Measurements from ENCODE around the gene NIPAL4.

The NIPAL4 gene

DNA sequence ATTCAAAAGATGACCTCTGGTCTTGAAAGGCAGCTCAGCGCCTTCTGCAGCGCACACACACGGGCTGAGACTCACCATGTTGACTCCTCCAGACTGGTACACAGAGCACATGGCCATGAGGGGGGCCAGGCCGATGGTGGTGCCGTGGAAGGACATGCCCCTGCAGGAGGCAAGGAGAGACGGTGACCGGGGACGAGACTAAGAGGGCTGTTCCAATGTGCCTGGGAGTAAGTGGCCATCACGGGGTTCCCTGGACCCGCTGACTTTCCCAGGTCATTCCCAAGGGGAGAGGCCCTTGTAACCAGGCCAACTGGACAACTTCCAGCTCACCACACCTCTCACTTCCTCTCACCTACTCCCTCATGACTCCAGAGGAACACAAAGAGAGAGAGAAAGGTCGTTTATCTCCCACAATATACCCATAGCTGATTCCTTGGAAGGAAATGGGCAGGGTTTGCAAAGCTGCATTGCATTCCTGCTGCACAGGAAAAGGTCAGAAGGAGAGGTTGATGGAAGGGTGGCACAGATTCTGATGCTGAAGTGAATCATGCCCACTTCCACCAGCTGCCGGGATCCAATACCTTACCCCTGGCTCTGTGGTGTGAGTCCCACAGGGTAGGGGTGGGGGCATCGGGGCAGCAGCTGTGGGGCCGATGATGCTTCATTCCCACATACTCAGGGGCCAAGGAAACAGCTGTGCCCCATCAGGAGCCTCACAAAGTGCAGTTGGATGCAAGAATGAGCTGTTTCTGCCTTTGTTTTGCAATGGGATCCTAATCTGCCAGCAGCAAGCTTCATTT lies 47.2 kb downstream of the NIPAL4 start:
- H4K20me1 ChIP-seq (ENCODE audit: insufficient read depth, low read length), result no peaks in the 10 kb centered on the region
- no peaks in the 10 kb centered on the region for H3K9me3 ChIP-seq (ENCODE audit: low read length)
- no peak overlapping the region for H3K9ac ChIP-seq (ENCODE audit: low read length)
- no peak overlapping the region for H3K4me2 ChIP-seq (ENCODE audit: low read length)
- H3F3A ChIP-seq (ENCODE audit: insufficient read depth, low read length), result no peaks in the 10 kb centered on the region
- H3K27ac ChIP-seq (ENCODE audit: low read depth, low read length, poor library complexity, severe bottlenecking), result no peak overlapping the region
- no peaks in the 10 kb centered on the region; the same call in 1 of the 2 replicates for H3K36me3 ChIP-seq (ENCODE audit: insufficient read depth, low read length)
- TF ChIP-seq, protein P1, sequence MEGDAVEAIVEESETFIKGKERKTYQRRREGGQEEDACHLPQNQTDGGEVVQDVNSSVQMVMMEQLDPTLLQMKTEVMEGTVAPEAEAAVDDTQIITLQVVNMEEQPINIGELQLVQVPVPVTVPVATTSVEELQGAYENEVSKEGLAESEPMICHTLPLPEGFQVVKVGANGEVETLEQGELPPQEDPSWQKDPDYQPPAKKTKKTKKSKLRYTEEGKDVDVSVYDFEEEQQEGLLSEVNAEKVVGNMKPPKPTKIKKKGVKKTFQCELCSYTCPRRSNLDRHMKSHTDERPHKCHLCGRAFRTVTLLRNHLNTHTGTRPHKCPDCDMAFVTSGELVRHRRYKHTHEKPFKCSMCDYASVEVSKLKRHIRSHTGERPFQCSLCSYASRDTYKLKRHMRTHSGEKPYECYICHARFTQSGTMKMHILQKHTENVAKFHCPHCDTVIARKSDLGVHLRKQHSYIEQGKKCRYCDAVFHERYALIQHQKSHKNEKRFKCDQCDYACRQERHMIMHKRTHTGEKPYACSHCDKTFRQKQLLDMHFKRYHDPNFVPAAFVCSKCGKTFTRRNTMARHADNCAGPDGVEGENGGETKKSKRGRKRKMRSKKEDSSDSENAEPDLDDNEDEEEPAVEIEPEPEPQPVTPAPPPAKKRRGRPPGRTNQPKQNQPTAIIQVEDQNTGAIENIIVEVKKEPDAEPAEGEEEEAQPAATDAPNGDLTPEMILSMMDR (IDR thresholded peaks at IDR 0.05; ENCODE audit: low read length), result no peak
- TF ChIP-seq EZH2 (IDR thresholded peaks at IDR 0.05; ENCODE audit: borderline replicate concordance, low read length), result no peak
- no peaks in the 10 kb centered on the region for H3K79me2 ChIP-seq (ENCODE audit: insufficient read depth, low read length)
- no peak overlapping the region for H3K4me3 ChIP-seq (ENCODE audit: low read depth, low read length, poor library complexity, severe bottlenecking)
- no peak overlapping the region for H2AFZ ChIP-seq (ENCODE audit: low read length)
- H3K27me3 ChIP-seq (ENCODE audit: insufficient read depth, low read length), result no peaks in the 10 kb centered on the region
- H3K9me2 ChIP-seq (ENCODE audit: low read depth, low read length), result no peaks in the 10 kb centered on the region
- H3K4me1 ChIP-seq (ENCODE audit: insufficient read depth, low read length, severe bottlenecking), result peaks cover 14% of the 10 kb centered on the region

DNA sequence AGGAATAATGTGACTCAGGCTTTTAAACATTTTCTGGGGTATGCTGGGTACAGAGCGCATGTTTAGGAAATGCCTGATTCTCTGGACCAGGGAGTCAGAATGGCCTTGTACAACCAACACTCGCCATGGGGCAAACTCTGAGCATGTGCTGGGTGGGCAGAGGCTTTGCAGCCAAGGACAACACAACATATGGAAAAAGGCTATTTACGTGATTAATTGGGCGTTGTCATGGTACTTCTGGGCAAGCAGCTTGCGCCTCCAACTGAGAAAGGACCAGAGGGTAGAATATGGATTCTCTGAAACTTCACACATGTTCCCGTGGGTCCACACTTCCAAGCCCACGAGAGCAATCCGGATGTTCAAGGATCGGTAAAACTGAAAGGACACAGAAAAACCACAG lies 49.1 kb downstream of the NIPAL4 start:
- no peak overlapping the region for H3K4me2 ChIP-seq (ENCODE audit: low read length)
- TF ChIP-seq, protein P1 (IDR thresholded peaks at IDR 0.05; ENCODE audit: low read length), result no peak
- no peak for TF ChIP-seq EZH2 (IDR thresholded peaks at IDR 0.05; ENCODE audit: borderline replicate concordance, low read length)
- no peaks in the 10 kb centered on the region for H3F3A ChIP-seq (ENCODE audit: insufficient read depth, low read length)
- no peak overlapping the region for H2AFZ ChIP-seq (ENCODE audit: low read length)
- no peak overlapping the region for H3K9ac ChIP-seq (ENCODE audit: low read length)
- no peaks in the 10 kb centered on the region for H3K79me2 ChIP-seq (ENCODE audit: insufficient read depth, low read length)
- H3K27me3 ChIP-seq (ENCODE audit: insufficient read depth, low read length), result no peaks in the 10 kb centered on the region
- no peaks in the 10 kb centered on the region for H4K20me1 ChIP-seq (ENCODE audit: insufficient read depth, low read length)
- H3K36me3 ChIP-seq (ENCODE audit: insufficient read depth, low read length), result no peaks in the 10 kb centered on the region; the same call in 1 of the 2 replicates
- no peak overlapping the region for H3K27ac ChIP-seq (ENCODE audit: low read depth, low read length, poor library complexity, severe bottlenecking)
- H3K4me3 ChIP-seq (ENCODE audit: low read depth, low read length, poor library complexity, severe bottlenecking), result no peak overlapping the region
- H3K9me3 ChIP-seq (ENCODE audit: low read length), result no peaks in the 10 kb centered on the region
- no peaks in the 10 kb centered on the region for H3K4me1 ChIP-seq (ENCODE audit: insufficient read depth, low read length, severe bottlenecking)
- no peaks in the 10 kb centered on the region for H3K9me2 ChIP-seq (ENCODE audit: low read depth, low read length)

DNA sequence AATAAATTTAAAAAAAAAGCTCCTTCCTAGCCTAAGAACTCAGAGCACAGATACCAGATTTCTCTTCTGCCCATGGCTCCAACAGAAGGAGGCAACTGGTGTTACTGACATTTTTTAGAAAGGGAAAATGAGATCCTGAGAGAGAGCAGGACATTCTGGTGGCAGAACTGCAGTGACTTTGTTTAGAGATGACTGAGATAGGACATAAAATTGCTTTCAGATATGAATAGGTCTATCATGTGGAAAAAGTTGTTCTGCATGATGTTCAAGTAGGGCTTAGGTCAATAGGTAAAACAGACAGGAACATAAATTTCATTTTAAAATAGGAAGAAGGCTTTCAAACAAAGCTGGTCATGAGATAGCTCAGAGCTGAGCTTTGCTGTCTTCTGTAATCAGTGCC lies 49.6 kb downstream of the NIPAL4 start:
- no peak overlapping the region for H3K9ac ChIP-seq (ENCODE audit: low read length)
- no peak overlapping the region for H3K4me3 ChIP-seq (ENCODE audit: low read depth, low read length, poor library complexity, severe bottlenecking)
- TF ChIP-seq EZH2 (IDR thresholded peaks at IDR 0.05; ENCODE audit: borderline replicate concordance, low read length), result no peak
- TF ChIP-seq, protein P1 (IDR thresholded peaks at IDR 0.05; ENCODE audit: low read length), result no peak
- H3F3A ChIP-seq (ENCODE audit: insufficient read depth, low read length), result no peaks in the 10 kb centered on the region
- H3K9me2 ChIP-seq (ENCODE audit: low read depth, low read length), result no peaks in the 10 kb centered on the region
- no peaks in the 10 kb centered on the region for H3K27me3 ChIP-seq (ENCODE audit: insufficient read depth, low read length)
- no peak overlapping the region for H2AFZ ChIP-seq (ENCODE audit: low read length)
- no peaks in the 10 kb centered on the region for H4K20me1 ChIP-seq (ENCODE audit: insufficient read depth, low read length)
- no peak overlapping the region for H3K27ac ChIP-seq (ENCODE audit: low read depth, low read length, poor library complexity, severe bottlenecking)
- H3K4me1 ChIP-seq (ENCODE audit: insufficient read depth, low read length, severe bottlenecking), result no peaks in the 10 kb centered on the region
- H3K4me2 ChIP-seq (ENCODE audit: low read length), result no peak overlapping the region
- no peaks in the 10 kb centered on the region for H3K79me2 ChIP-seq (ENCODE audit: insufficient read depth, low read length)
- H3K9me3 ChIP-seq (ENCODE audit: low read length), result no peaks in the 10 kb centered on the region
- H3K36me3 ChIP-seq (ENCODE audit: insufficient read depth, low read length), result no peaks in the 10 kb centered on the region; the same call in 1 of the 2 replicates

All from OCI-LY1 (cell line).